GM12801 (cell line): ENCODE results near the gene CCDC86.

Source experiments
- CTCF ChIP-seq: IDR thresholded peaks from one replicate; pipeline ENCODE4 v1.5.1; 2011; ENCODE audit warnings: control low read depth; ENCODE audit not compliant: insufficient read length; ENCODE audit errors: extremely low read depth

Gene CCDC86

GRCh38 chr11:60874421-60875365 is 32.8 kb downstream of the CCDC86 start:
- TF ChIP-seq CTCF: no peak

- TF ChIP-seq CTCF: no peak
Measured at GRCh38 chr11:60875366-60876167, 33.7 kb downstream of the CCDC86 start.

GRCh38 chr11:60876168-60876485 is 34.2 kb downstream of the CCDC86 start:
- TF ChIP-seq CTCF: no peak

- TF ChIP-seq CTCF: no peak
Measured at GRCh38 chr11:60878245-60879101, 36.6 kb downstream of the CCDC86 start.

GRCh38 chr11:60879104-60879503 is 37.2 kb downstream of the CCDC86 start:
- no peak for TF ChIP-seq CTCF

GRCh38 chr11:60879971-60880588 is 38.2 kb downstream of the CCDC86 start:
- TF ChIP-seq CTCF: no peak
